WTC11 (cell line): ENCODE measurements around the gene MALL.

Experiments used
- ATF1 ChIP-seq: sonication (generic); formaldehyde crosslinking; IDR thresholded peaks from 2 replicates; pipeline ENCODE4 v1.8.1; 2023; ENCODE audit warnings: mild to moderate bottlenecking, moderate library complexity, missing genetic modification reagents
- ATF3 ChIP-seq: sonication (generic); formaldehyde crosslinking; conservative IDR thresholded peaks from 2 replicates; pipeline ENCODE4 v1.8.1; 2022; ENCODE audit warnings: mild to moderate bottlenecking, missing genetic modification reagents
- CREM ChIP-seq: sonication (generic); formaldehyde crosslinking; IDR thresholded peaks from 2 replicates; pipeline ENCODE4 v1.8.1; 2022; ENCODE audit warnings: mild to moderate bottlenecking, missing genetic modification reagents, moderate library complexity
- CTCF ChIP-seq: fragments of 200-600 bp; IDR thresholded peaks from 2 replicates; pipeline ENCODE4 v1.8.0; 2022; ENCODE audit warnings: antibody characterized with exemption
- FOXJ3 ChIP-seq: sonication (generic); formaldehyde crosslinking; IDR thresholded peaks from 2 replicates; pipeline ENCODE4 v1.9.0; 2021; ENCODE audit warnings: missing genetic modification reagents, mild to moderate bottlenecking, borderline replicate concordance
- GABPB1 ChIP-seq: sonication (generic); formaldehyde crosslinking; IDR thresholded peaks from 2 replicates; pipeline ENCODE4 v1.8.1; 2023; ENCODE audit warnings: mild to moderate bottlenecking, missing genetic modification reagents
- GRHL2 ChIP-seq: fragments of 250-450 bp; sonication (Bioruptor Pico); IDR thresholded peaks from 2 replicates; pipeline ENCODE4 v1.8.0; 2022; ENCODE audit warnings: mild to moderate bottlenecking, moderate library complexity; ENCODE audit not compliant: insufficient replicate concordance, severe bottlenecking
- IRF2 ChIP-seq: sonication (generic); formaldehyde crosslinking; IDR thresholded peaks from 2 replicates; pipeline ENCODE4 v1.8.0; 2022; ENCODE audit warnings: low read depth, missing genetic modification reagents, borderline replicate concordance
- JUN ChIP-seq: sonication (generic); formaldehyde crosslinking; IDR thresholded peaks from 2 replicates; pipeline ENCODE4 v1.8.0; 2023; ENCODE audit warnings: mild to moderate bottlenecking, missing genetic modification reagents
- NFE2L1 ChIP-seq: sonication (generic); formaldehyde crosslinking; IDR thresholded peaks from 2 replicates; pipeline ENCODE4 v1.8.1; 2023; ENCODE audit warnings: missing genetic modification reagents
- ZNF263 ChIP-seq: sonication (generic); formaldehyde crosslinking; IDR thresholded peaks from 2 replicates; pipeline ENCODE4 v1.8.1; 2022; ENCODE audit warnings: low read depth, mild to moderate bottlenecking, moderate library complexity, missing genetic modification reagents
- ZNF423 ChIP-seq: fragments of 250-450 bp; sonication (Bioruptor Pico); IDR thresholded peaks from 2 replicates; pipeline ENCODE4 v2.1.2; 2022; ENCODE audit warnings: mild to moderate bottlenecking, moderate library complexity
- TF ChIP-seq, protein P1 (sequence below): sonication (generic); formaldehyde crosslinking; IDR thresholded peaks from 2 replicates; pipeline ENCODE4 v1.8.1; 2022; ENCODE audit warnings: mild to moderate bottlenecking, missing genetic modification reagents, moderate library complexity, borderline replicate concordance
- TF ChIP-seq, protein P2 (sequence below): sonication (generic); formaldehyde crosslinking; conservative IDR thresholded peaks from 2 replicates; pipeline ENCODE4 v1.8.1; 2023; ENCODE audit warnings: mild to moderate bottlenecking, low read depth, missing genetic modification reagents, moderate library complexity

DNA sequence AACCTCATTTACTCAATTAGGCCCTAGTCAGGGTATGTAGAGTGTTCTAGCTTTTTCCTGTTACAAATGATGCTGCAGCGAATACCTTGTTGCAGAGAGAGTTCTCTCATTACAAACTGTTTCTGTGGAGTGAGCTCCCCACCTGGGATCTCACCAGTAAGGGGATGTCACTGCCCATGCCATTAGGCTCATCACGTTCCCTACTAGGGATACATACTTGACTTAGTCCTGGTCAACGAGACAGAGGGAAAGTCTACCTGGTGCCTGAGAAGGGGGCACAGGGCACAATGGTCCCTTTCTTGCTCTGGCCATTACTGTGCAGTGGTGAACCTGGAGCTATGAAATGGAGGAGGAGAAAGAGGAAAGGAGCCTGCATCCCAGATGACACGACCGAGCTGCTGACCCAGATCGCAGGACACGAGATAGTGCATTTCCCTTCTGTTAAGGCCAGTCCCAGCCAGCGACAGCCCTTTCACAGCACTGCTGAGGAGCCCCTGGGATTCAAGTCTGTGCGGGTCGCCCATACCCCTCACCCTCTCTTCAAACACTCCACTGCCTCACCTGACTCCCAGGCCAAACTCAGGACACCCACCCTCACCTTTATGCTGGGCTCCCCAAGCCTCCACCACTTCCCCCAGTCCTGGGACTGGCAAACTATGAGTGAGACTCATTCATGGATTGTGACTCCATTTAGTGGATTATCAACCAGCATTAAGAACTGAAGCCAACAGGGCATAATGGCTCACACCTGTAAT is 16.0 kb downstream of the MALL start:
- TF ChIP-seq ZNF423 (no peak), CREM (CRISPR knock-in tag) (no peak), CTCF (no peak), JUN (no peak), GABPB1 (CRISPR knock-in tag) (no peak), ATF1 (CRISPR knock-in tag) (no peak), ATF3 (no peak), FOXJ3 (no peak), NFE2L1 (CRISPR knock-in tag) (no peak), ZNF263 (CRISPR knock-in tag) (no peak), IRF2 (CRISPR knock-in tag) (no peak), GRHL2 (CRISPR knock-in tag) (no peak)
- TF ChIP-seq, protein P1, sequence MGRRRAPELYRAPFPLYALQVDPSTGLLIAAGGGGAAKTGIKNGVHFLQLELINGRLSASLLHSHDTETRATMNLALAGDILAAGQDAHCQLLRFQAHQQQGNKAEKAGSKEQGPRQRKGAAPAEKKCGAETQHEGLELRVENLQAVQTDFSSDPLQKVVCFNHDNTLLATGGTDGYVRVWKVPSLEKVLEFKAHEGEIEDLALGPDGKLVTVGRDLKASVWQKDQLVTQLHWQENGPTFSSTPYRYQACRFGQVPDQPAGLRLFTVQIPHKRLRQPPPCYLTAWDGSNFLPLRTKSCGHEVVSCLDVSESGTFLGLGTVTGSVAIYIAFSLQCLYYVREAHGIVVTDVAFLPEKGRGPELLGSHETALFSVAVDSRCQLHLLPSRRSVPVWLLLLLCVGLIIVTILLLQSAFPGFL (CRISPR knock-in tag), result no peak
- TF ChIP-seq, protein P2, sequence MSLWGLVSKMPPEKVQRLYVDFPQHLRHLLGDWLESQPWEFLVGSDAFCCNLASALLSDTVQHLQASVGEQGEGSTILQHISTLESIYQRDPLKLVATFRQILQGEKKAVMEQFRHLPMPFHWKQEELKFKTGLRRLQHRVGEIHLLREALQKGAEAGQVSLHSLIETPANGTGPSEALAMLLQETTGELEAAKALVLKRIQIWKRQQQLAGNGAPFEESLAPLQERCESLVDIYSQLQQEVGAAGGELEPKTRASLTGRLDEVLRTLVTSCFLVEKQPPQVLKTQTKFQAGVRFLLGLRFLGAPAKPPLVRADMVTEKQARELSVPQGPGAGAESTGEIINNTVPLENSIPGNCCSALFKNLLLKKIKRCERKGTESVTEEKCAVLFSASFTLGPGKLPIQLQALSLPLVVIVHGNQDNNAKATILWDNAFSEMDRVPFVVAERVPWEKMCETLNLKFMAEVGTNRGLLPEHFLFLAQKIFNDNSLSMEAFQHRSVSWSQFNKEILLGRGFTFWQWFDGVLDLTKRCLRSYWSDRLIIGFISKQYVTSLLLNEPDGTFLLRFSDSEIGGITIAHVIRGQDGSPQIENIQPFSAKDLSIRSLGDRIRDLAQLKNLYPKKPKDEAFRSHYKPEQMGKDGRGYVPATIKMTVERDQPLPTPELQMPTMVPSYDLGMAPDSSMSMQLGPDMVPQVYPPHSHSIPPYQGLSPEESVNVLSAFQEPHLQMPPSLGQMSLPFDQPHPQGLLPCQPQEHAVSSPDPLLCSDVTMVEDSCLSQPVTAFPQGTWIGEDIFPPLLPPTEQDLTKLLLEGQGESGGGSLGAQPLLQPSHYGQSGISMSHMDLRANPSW (CRISPR knock-in tag), result no peak
